Progenitor cell of endocrine pancreas (in vitro differentiated cells): ENCODE results near the gene PLXDC2. TPM values are rescaled to one million over a fixed set of nuclear protein-coding genes. Genes with fewer than 3 reads are reported as not detected.

ENCODE experiments used
- DNase-seq: peaks from one replicate; pipeline ENCODE4 v3.0.0; 2021; ENCODE audit warnings: low spot score; ENCODE audit not compliant: unreplicated experiment
- H3K27ac Mint-ChIP-seq: 2 replicates; pipeline ENCODE4 v1.8.0; 2021; ENCODE audit warnings: mild to moderate bottlenecking, moderate library complexity, mixed read lengths
- H3K27me3 Mint-ChIP-seq: 2 replicates; pipeline ENCODE4 v1.8.0; 2021; ENCODE audit warnings: mixed read lengths
- H3K36me3 Mint-ChIP-seq: 2 replicates; pipeline ENCODE4 v1.8.0; 2022; ENCODE audit warnings: mixed read lengths; ENCODE audit not compliant: insufficient read depth
- H3K4me1 Mint-ChIP-seq: 2 replicates; pipeline ENCODE4 v1.8.0; 2021; ENCODE audit warnings: low read depth, mixed read lengths
- H3K4me3 Mint-ChIP-seq: 2 replicates; pipeline ENCODE4 v1.8.0; 2021; ENCODE audit warnings: low read depth, mild to moderate bottlenecking, moderate library complexity, mixed read lengths
- H3K9me3 Mint-ChIP-seq: 2 replicates; pipeline ENCODE4 v1.8.0; 2021; ENCODE audit warnings: low read depth, mixed read lengths
- CTCF ChIP-seq: fragments of 200-600 bp; sonication (generic); IDR thresholded peaks from one replicate; pipeline ENCODE4 v1.5.0; 2021; ENCODE audit warnings: antibody characterized with exemption, mild to moderate bottlenecking; ENCODE audit not compliant: unreplicated experiment
- total RNA-seq: library from RNA; stranded (reverse); gene quantifications from 2 replicates; pipeline ENCODE4 v1.2.1, GENCODE V29; 2021

PLXDC2 gene
- total RNA-seq, 1 donor from 2014 or later, result 44.3 TPM

GRCh38 chr10:19853831-19854230 is 37.6 kb downstream of the PLXDC2 start:
- H3K4me1 Mint-ChIP-seq, result no peaks in the 10 kb centered on the region
- H3K27me3 Mint-ChIP-seq, result no peaks in the 10 kb centered on the region
- no peak for TF ChIP-seq CTCF
- no peak for DNase-seq
- peaks cover 3% of the 10 kb centered on the region for H3K36me3 Mint-ChIP-seq
- no peaks in the 10 kb centered on the region for H3K9me3 Mint-ChIP-seq
- no peak overlapping the region for H3K27ac Mint-ChIP-seq
- H3K4me3 Mint-ChIP-seq, result no peak overlapping the region

GRCh38 chr10:19857876-19858275 is 41.6 kb downstream of the PLXDC2 start:
- TF ChIP-seq CTCF, result no peak
- DNase-seq, result no peak
- peaks cover 5% of the 10 kb centered on the region for H3K36me3 Mint-ChIP-seq
- H3K27me3 Mint-ChIP-seq, result no peaks in the 10 kb centered on the region
- H3K27ac Mint-ChIP-seq, result no peak overlapping the region
- no peaks in the 10 kb centered on the region for H3K9me3 Mint-ChIP-seq
- peaks cover 17% of the 10 kb centered on the region for H3K4me1 Mint-ChIP-seq
- no peak overlapping the region for H3K4me3 Mint-ChIP-seq

GRCh38 chr10:19860107-19860506 is 43.9 kb downstream of the PLXDC2 start:
- H3K4me1 Mint-ChIP-seq, result peaks cover 17% of the 10 kb centered on the region

GRCh38 chr10:19862811-19863515 is 46.7 kb downstream of the PLXDC2 start:
- Mint-ChIP-seq H3K27ac (no peak overlapping the region), H3K4me1 (peaks cover 17% of the 10 kb centered on the region), H3K27me3 (no peaks in the 10 kb centered on the region), H3K4me3 (no peak overlapping the region), H3K9me3 (peaks cover 9% of the 10 kb centered on the region), H3K36me3 (peaks cover 24% of the 10 kb centered on the region)
- no peak for DNase-seq
- TF ChIP-seq CTCF, result no peak

More at GRCh38 chr10:19860107-19860506, 43.9 kb downstream of the PLXDC2 start:
- no peak for DNase-seq
- Mint-ChIP-seq H3K4me3 (no peak overlapping the region), H3K9me3 (no peaks in the 10 kb centered on the region), H3K36me3 (peaks cover 9% of the 10 kb centered on the region), H3K27ac (no peak overlapping the region), H3K27me3 (no peaks in the 10 kb centered on the region)
- TF ChIP-seq CTCF, result no peak

GRCh38 chr10:19865676-19866075 is 49.4 kb downstream of the PLXDC2 start:
- no peaks in the 10 kb centered on the region for H3K27me3 Mint-ChIP-seq
- peaks cover 7% of the 10 kb centered on the region for H3K4me1 Mint-ChIP-seq
- TF ChIP-seq CTCF, result no peak
- DNase-seq, result no peak
- peak overlapping the region; percentile 27 for H3K27ac Mint-ChIP-seq
- H3K9me3 Mint-ChIP-seq, result peaks cover 9% of the 10 kb centered on the region
- no peak overlapping the region for H3K4me3 Mint-ChIP-seq
- peaks cover 25% of the 10 kb centered on the region for H3K36me3 Mint-ChIP-seq
